Measurements from ENCODE around the gene PRICKLE1. TPM values are rescaled to one million over a fixed set of nuclear protein-coding genes. Genes with fewer than 3 reads are reported as not detected.

Gene PRICKLE1
- total RNA-seq, 2 donors from 2014 or later, result 7.6 to 19.7 TPM

- H3K36me3 ChIP-seq, result no peaks in the 10 kb centered on the region
- peaks cover 0 to 24% of the 10 kb centered on the region in 2 donors for H3K4me1 ChIP-seq
- H3K9me3 ChIP-seq, result no peaks in the 10 kb centered on the region
- no peak for TF ChIP-seq CTCF (IDR thresholded peaks at IDR 0.05)
- no peak overlapping the region for H3K4me3 ChIP-seq
- no peak for DNase-seq (ENCODE audit: low spot score)
- H3K27ac ChIP-seq, result no peak overlapping the region
- H3K27me3 ChIP-seq, result no peaks in the 10 kb centered on the region
These were observed 24.6 kb downstream of the PRICKLE1 start for GRCh38 chr12:42564996-42565395.

- Histone ChIP-seq H3K4me1 (peaks cover 0 to 19% of the 10 kb centered on the region in 2 donors), H3K36me3 (no peaks in the 10 kb centered on the region), H3K27ac (no peak overlapping the region), H3K27me3 (no peaks in the 10 kb centered on the region), H3K9me3 (no peaks in the 10 kb centered on the region), H3K4me3 (no peak overlapping the region)
- TF ChIP-seq CTCF (IDR thresholded peaks at IDR 0.05), result no peak
- DNase-seq (ENCODE audit: low spot score), result no peak
These were observed 25.0 kb downstream of the PRICKLE1 start for GRCh38 chr12:42564556-42564955.

GRCh38 chr12:42560977-42561376, 28.6 kb downstream of the PRICKLE1 start:
- Histone ChIP-seq H3K4me3 (no peak overlapping the region), H3K27me3 (no peaks in the 10 kb centered on the region), H3K9me3 (no peaks in the 10 kb centered on the region), H3K4me1 (peaks cover 0 to 15% of the 10 kb centered on the region in 2 donors), H3K27ac (no peak overlapping the region), H3K36me3 (no peaks in the 10 kb centered on the region)
- no peak for TF ChIP-seq CTCF (IDR thresholded peaks at IDR 0.05)
- no peak for DNase-seq (ENCODE audit: low spot score)

- no peak for DNase-seq (ENCODE audit: low spot score)
- Histone ChIP-seq H3K27me3 (no peaks in the 10 kb centered on the region), H3K9me3 (no peaks in the 10 kb centered on the region), H3K27ac (no peak overlapping the region), H3K4me3 (no peak overlapping the region), H3K36me3 (no peaks in the 10 kb centered on the region), H3K4me1 (peaks cover 0 to 5% of the 10 kb centered on the region in 2 donors)
- TF ChIP-seq CTCF (IDR thresholded peaks at IDR 0.05), result no peak
These were observed 31.9 kb downstream of the PRICKLE1 start for GRCh38 chr12:42557586-42558172.

GRCh38 chr12:42556917-42557316, 32.6 kb downstream of the PRICKLE1 start:
- Histone ChIP-seq H3K27ac (no peak overlapping the region), H3K4me1 (peaks cover 0 to 5% of the 10 kb centered on the region in 2 donors)

More at GRCh38 chr12:42556917-42557316, 32.6 kb downstream of the PRICKLE1 start:
- no peak for DNase-seq (ENCODE audit: low spot score)
- Histone ChIP-seq H3K27me3 (no peaks in the 10 kb centered on the region), H3K4me3 (no peak overlapping the region), H3K36me3 (no peaks in the 10 kb centered on the region), H3K9me3 (no peaks in the 10 kb centered on the region)
- TF ChIP-seq CTCF (IDR thresholded peaks at IDR 0.05), result no peak

Measured in right atrium auricular region (tissue), 2 donors.